GM21723 (cell line): Measurements from ENCODE around the gene SNRNP40.

Experiments
- ATAC-seq: cut with Tn5 transposase; IDR thresholded peaks from one replicate; pipeline ENCODE4 v1.9.1; 2021; ENCODE audit warnings: mild to moderate bottlenecking, moderate library complexity; ENCODE audit not compliant: unreplicated experiment

Gene SNRNP40

DNA sequence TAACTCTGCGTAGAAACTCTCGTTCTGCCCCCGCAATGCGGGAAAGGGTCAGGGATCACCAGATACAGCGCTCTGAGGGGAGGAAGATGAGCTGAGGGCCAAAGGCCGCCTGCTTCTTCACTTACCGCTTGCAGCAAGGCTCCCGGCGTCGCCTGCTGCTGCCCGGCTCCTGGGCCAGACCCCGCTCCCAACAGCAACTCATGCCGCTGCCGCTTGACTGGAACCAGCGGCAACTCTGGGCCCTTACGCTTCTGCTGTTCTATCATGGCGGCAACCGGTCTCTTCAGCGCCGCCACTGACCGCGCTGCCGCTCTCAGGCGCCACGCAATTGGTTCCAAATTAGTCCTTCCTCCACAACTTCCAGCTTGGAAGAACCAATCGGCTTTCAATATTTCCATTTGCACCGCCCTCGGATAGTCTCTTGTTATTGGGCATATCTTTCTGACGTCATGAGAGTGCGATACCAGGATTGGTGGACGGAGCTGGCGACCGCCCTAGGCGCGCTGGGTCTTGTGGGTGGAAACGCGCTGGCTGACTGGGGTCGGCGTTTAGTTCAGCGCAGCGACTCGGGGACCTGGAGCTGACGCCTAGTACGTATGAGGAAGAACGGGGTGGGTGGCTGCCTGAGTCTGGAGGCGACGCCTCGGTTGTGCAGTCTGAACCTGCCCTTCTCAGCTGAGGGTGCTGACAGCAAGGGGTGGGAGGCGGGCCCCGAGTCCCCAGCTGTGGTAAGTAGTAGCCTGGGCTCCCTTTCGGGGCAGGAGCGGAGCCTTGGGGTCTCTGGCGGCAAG lies at the start of gene SNRNP40, which contains the start of gene ZCCHC17:
SNRNP40 (minus strand) TSS at position 303 of the 791 bp plus-strand sequence; CDS start at position 266, 37 bp downstream.
ZCCHC17 (plus strand) TSS at position 547 of the 791 bp plus-strand sequence. CDS start 13,067 bp downstream, outside the sequence.
- peak; percentile 95 for ATAC-seq

DNA sequence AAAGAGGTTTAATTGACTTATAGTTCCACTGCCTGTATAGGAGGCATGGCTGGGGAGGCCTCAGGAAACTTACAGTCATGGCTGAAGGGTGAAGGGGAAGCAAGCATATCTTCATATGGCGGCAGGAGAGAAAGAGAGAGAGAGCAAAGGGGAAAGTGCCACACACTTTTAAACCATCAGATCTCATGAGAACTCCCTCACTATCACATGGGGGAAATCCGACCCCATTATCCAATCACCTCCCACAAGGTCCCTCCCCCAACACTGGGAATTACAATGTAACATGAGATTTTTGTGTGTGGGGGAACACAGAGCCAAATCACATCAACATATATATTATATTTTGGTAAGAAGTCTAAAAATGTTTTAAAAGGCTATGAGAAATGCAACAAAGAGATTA lies 49.0 kb upstream of the SNRNP40 start:
- ATAC-seq, result no peak

DNA sequence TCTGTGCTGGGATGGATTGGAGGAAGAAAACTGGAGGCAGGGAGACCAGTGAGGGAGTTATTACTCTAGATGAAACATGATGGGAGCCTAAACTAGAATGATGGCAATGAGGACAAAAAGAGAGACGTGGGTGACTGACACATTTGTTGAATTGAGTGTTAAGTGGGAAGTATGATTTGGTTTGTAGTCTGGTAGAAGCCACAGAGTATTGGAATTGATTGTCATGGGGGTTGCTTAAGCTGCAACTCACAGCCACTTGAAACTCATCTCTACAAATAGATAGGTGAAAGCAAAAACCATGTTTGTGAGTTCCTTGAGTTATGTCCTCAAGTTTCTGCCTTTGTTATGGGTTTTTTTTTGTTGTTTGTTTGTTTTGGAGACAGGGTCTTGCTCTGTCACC lies 47.9 kb upstream of the SNRNP40 start:
- no peak for ATAC-seq

DNA sequence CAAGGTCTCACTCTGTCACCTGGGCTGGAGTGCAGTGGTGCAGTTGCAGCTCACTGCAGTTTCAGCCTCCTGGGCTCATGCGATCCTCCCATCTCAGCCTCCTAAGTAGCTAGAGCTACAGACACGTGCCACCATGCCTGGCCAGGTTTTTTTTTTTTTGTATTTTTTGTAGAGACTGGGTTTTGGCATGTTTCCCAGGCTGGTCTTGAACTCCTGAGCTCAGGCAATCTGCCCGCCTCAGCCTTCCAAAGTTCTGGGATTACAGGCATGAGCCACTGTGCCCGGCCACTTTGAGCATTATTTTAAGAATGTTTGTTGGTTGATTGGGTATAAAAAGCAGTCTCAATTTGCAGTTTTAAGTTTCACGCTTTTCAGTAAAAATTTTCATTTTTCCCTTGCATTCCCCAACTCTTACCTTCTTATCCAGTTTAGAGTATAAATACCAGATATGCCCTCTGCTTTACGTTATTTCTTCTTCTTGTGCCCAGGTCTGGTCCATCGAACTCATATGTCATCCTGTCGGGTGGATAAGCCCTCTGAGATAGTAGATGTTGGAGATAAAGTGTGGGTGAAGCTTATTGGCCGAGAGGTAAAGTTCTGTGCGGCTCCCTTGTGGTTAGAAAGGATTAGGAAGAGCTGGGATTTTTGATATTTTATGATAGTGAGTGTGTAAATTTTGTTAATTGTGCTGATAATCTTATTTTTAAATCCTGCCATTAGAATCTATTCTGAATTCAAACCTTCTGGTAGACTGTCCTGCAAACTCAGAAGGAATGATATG lies 40.3 kb upstream of the SNRNP40 start:
- ATAC-seq, result no peak

DNA sequence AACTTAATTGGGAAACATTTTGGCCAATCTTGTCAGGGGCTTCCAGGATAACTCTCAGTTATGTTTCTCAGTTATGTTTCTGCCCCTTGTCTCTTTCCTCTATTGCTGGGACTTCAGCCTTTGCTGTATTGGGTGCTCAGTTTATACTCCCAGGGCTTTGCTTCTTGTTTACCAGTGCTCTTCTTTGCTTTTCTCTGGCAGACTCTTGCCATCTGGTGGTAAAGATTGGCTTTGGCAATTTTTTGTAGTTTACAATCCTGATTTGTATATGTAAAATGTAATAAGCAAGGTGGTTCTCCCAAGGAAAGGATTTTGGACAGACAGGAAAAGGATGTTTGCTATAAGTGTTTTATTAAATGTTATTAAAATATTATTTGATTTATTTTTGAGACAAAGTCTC lies 38.4 kb upstream of the SNRNP40 start:
- ATAC-seq, result no peak

DNA sequence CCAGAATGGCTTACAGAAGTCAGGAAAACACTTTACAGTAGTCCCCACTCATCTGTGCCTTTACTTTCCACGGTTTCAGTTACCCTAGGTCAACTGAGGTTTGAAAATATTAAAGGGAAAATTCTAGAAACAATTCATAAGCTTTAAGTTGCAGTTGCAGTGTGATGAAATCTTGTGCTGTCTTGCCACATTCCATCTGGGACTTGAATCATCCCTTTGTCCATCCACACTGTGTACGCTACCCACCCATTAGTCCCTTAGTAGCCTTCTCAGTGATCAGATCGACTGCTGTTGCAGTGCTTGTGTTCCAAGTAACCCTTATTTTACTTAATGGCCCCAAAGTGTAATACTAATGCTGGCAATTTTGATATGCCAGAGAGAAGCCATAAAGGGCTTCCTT lies 30.8 kb upstream of the SNRNP40 start:
- ATAC-seq, result no peak

DNA sequence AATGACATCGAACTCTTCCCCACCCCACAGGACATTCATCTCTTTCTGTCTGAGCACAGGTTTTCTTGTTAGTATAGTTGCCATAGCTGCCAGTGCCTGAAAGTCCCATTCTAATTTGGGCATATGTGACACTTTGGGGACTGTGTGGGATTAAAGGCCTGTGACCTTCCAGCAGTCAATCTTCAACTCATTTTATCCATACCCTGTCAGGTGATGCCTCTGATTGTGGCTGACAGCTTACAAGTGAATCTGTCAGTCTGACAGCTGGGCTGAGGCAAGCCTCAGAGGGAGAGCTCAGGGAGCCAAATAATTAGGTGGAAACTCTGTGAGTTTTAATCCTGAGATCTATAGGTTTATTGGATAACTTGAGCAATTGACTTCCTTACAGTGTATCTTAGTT lies 29.9 kb upstream of the SNRNP40 start:
- no peak for ATAC-seq

DNA sequence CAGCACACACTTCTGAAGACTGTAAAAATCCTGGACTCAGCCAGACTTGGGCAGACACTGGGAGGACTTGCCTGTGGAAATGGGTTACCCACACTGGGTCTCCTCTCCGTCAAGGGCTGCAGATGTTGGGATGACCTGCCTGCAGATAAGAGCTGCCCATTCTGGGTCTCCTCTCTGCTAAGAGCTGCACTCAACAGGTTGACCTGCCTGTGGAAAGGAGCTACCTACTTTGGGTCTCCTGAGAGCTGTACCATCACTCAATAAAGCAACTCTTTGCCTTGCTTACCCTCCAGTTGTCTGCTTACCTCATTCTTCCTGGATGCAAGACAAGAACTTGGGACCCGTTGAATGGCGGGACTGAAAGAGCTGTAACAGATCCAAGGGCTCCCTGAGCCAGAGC lies 28.4 kb upstream of the SNRNP40 start:
- ATAC-seq, result no peak

DNA sequence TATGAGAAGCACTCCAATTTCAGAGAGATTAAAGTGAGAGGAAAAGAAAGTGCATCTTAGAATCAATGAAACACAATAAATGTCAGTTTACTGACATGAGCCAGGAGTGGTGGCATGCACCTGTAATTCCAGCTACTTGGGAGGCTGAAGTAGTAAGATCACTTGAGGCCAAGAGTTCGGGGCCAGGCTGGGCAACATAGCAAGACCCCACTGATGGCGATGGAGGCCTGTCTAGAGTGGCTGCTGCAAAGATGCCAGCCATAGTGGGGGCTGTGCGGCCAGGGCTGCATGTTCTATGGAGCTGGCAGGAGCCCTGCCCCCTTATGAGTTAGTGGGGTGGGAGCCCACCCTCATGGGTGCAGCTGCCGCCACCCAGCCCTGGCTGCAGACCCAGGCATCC lies 27.5 kb upstream of the SNRNP40 start:
- no peak for ATAC-seq

DNA sequence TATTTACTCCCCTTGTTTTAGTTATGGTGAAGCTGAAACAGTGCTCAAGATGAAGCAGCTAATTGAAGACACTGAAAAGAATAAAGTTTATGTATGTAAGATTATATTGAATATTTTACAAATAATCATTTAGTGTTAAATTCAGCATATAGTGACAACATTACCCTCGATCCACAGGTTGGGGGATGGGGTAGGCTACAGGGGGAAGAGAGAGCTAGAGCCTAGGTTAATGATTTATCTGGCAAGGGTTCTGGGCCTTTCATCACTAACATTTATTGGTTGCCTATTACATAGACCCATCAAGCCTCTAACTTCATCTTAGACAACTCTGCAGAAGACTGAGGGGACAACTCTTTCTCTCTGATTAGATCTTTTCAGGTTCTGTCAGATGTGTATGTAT lies 21.6 kb upstream of the SNRNP40 start:
- no peak for ATAC-seq

DNA sequence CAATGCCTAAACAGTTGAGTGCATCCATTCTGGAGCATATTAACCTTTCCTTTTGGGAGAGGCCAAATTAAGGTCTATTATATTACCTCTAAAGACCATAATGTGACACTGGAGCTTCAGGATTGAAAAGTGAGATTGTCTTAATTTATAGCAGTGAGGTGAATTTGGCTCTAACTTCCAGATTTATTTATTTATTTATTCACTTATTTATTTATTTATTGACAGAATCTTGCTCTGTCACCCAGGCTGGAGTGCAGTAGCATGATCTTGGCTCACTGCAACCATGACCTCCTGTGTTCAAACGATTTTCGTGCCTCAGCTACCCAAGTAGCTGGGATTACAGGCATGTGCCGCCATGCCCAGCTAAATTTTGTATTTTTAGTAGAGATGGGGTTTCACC lies 19.3 kb upstream of the SNRNP40 start:
- no peak for ATAC-seq

DNA sequence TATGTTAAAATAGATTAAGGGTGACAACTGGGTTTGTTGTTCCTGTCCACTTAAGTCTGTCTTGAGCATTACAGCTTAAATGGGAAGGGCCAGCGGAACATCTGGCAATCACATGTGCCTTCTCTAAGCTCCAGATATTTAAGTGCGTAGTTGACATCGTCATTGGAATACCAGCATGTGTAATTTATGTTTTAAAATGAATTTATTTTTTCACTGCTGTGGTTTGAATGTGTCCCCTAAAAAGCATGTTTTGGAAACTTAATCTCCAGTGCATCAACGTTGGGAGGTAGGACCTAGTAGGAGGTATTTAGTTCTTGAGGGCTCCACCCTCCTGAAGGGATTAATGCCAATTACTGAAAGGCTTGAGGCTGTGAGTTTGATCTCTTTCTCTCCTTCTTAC lies 13.6 kb upstream of the SNRNP40 start:
- no peak for ATAC-seq

DNA sequence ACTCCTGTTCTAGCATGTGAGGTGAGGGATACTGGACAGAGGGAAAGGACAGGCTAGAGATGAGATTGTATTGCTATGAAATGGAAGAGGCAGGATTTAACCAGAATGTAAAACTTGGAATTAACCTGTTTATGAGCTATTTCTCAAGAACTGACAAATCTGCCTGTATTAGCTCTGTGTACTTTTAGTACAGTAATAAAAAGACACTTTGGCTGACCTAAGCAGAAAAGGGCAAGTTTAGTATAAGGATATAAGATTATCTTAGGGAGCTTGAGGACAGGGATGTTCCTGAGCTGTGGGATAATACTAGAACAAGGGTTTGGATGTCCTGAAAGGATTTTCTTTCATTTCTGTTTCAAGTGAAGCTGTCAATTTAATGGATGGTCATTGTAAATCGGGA lies 11.4 kb upstream of the SNRNP40 start:
- no peak for ATAC-seq

DNA sequence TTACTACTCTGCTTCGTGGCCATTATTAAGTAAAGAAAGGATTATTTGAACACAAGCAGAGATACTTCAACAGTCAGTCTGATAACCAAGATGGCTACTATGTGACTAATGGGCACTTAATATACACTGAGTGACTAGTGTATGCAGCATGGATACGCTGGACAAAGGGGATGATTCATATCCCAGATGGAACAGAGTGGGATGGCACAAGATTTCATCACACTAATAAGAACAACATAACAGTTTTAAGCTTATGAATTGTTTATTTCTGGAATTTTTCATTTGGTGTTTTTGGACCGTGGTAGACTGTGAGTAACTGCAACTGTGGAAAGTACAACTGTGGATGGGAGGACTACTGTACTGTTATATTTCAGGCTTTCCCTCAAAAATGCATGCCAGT lies 9.7 kb upstream of the SNRNP40 start:
- no peak for ATAC-seq

DNA sequence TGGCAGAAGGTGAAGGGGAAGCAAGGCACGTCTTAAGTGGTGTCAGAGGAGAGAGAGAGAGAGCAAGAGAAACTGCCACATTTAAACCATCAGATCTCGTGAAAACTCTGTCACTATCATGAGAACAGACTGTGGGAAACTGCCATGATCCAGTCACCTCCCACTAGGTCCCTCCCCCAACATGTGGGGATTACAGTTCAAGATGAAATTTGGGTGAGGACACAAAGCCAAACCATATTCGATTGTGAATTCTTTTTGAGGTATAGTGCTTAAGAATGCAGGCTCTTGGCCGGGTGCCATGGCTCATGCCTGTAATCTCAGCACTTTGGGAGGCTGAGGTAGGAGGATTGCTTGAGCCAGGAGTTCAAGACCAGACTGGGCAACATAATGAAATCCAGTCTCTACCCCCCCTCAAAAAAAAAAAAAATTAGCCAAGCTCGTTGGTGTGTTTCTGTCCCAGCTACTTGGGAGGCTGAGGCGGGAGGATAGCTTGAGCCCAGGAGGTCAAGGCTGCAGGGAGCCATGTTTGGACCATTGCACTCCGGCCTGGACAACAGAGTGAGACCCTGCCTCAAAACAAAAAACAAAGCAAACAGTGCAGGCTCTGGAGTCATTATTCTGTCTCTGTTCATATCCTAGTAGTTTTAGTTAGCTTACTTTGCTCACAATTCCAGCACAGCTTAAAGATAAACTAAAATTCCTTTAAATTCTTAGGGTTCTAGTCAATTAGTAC lies 6.3 kb upstream of the SNRNP40 start:
- no peak for ATAC-seq

DNA sequence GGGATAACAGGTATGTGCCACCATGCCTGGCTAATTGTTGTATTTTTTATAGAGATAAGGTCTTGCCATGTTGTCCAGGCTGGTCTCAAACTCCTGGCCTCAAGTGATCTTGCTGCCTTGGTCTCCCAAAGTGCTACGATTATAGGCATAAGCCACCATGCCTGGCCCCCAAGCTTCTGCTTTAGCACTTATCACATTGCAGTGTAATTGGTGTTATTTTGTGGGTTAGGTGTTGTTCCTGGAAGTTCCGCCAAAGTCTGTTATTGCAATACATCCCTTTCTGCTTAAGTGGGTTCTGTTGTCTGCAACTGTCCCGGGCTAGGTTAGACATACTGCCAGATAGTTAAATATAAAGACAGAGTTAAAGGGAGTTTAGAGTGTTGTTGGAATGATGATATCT lies 3.6 kb upstream of the SNRNP40 start:
- no peak for ATAC-seq

DNA sequence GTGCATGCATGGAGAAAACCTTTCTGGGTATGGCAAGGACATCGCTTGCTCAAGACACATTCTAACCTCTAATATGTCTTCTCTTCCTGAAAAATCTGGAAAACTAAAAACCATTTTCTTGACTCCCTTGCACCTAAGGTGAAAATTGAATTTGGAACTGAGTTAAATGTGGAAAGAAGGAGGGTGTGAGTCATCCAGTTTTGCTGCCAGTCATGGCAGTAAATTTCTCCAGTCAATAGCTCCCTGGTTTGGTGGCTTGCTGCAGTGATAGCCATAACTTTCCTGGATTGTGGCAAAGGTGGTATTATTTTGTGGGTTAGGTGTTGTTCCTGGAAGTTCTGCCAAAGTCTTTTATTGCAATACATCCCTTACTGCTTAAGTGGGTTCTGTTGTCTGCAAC lies 2.8 kb upstream of the SNRNP40 start:
- no peak for ATAC-seq

DNA sequence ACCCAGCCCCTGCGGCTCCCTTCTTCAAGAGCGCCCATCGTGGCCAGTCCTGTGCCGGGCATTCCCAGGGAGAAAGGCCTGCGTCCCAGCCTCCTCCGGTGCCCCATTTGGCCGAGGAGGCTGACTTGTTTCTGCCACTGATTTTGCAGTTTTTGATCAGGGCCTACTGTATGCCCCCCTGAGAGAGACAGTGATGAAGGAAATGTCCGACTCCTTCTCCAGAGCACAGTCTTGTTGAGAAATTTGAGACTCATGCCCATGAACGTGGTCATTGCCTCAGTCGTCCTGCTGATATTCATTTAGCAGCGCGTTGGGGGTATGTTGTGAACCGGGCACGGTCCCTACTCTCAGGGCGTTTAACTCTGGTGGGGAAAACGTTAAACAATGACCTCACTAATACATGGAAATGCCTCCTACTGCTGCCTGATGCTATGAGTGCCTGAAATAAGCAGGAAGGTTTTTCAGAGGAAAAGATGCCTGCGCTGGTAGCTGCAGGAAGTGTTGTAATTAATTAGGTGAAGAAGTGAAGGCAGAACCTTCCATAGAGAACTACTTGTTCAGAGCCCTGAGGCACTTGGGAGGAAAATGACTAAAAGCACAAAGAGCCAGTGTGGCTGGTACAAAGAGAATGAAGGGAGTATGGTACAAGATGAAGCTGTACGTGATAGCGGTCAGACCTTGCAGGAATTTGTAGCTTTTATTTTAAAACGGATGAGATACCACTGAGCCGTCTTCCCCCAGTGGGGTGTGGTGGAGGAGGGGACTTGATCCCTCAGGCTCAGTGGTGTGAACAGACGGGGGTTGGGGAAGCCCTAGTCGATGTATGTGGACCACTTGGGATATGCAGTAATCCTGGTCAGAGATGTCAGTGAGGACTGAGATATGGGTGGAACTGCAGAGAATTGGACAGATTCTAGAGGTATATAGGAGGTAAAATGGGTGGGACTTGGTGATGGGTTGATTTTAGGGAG lies 974 bp upstream of the SNRNP40 start:
- ATAC-seq, result peak; percentile 12

DNA sequence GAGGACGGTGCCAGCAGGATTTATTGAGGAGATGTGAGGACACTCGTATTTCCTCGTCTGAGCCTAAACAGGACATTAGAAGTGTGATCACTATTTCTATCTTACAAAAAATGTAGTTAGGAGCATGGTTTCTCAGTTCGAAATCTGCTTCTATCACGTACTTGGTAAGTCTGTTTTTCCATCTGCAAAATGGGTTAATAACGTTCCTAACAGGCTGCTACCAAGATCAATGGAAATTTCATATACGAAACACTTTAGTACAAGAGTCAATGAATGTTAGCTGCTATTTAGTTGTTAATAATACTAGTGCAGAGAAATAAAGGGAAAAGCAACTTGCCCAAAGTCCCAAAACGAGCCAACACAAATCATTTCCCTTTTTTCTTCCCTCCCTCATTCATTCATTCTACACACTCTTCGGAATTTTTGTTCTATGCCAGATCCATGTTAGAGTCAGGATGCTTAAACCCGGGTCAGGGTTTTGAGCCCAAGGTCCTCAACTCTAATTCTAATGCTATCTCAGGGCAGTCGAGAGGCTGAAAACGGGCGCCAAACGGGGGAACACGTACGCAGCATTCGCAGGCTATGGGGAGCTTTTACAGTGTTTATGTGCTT lies 608 bp downstream of the SNRNP40 start:
- ATAC-seq, result no peak

DNA sequence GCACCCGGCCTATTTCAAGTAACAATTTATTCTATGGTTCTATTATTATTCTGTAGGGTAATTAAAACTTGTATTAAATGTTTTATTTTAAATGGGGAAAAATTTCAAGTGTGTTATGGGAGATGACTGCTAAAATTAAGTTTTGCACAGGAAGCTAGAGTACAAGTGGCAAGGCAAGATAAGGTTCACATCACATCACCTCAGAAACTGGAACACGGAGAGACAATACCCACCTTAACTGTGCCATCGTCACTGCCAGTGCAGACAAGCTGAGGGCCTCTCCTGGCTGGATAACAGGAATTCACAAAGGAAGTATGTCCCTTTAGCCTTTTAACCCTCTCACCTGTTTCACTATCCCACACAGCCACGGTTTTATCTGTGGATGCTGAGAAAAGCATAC lies 7.6 kb downstream of the SNRNP40 start:
- no peak for ATAC-seq
